Stimulated activated CD4-positive, alpha-beta T cell treated with anti-CD3 and anti-CD28 coated beads, Interleukin-4, amount 100 ng/mL, for 48 hours (primary cell): ENCODE results near the gene FUT8.
A peak's percentile ranks its signal among the peaks of the same experiment; 100 is the strongest.
"Not testable (repeated sequence)": the region's sequence is repeated elsewhere in the genome, so short reads cannot be mapped to it uniquely, and the experiment has no call there.

ENCODE experiments used
- DNase-seq, 2 donors: peaks; one replicate each; pipeline ENCODE4 v3.0.0-alpha.2; 2020; ENCODE audit warnings: low read depth in 2 of 2

FUT8 gene

GRCh38 chr14:65704850-65705249, 292.3 kb downstream of the FUT8 start:
- DNase-seq, result peak; percentile 18 to 43

GRCh38 chr14:65709576-65709975, 297.0 kb downstream of the FUT8 start:
- no peak for DNase-seq

- not testable (repeated sequence) for DNase-seq
These were observed 304.3 kb downstream of the FUT8 start for GRCh38 chr14:65716813-65717212.

GRCh38 chr14:65717384-65717915, 304.9 kb downstream of the FUT8 start:
- DNase-seq, result not testable (repeated sequence)

GRCh38 chr14:65718629-65719028, 306.1 kb downstream of the FUT8 start:
- DNase-seq, result no peak

- DNase-seq, result no peak
These were observed 307.6 kb downstream of the FUT8 start for GRCh38 chr14:65720171-65720570.

- DNase-seq, result no peak
These were observed 308.2 kb downstream of the FUT8 start for GRCh38 chr14:65720743-65721142.

GRCh38 chr14:65723348-65723747, 310.8 kb downstream of the FUT8 start:
- DNase-seq, result no peak

- no peak for DNase-seq
These were observed 316.1 kb downstream of the FUT8 start for GRCh38 chr14:65728604-65729003.

- no peak for DNase-seq
These were observed 317.0 kb downstream of the FUT8 start for GRCh38 chr14:65729566-65729965.

- DNase-seq, result no peak
These were observed 319.5 kb downstream of the FUT8 start for GRCh38 chr14:65731933-65732506.

- no peak for DNase-seq
These were observed 325.8 kb downstream of the FUT8 start for GRCh38 chr14:65738339-65738738.

GRCh38 chr14:65745396-65746190, 333.1 kb downstream of the FUT8 start:
- no peak for DNase-seq

GRCh38 chr14:65748796-65749195, 336.3 kb downstream of the FUT8 start:
- DNase-seq, result no peak

- DNase-seq, result no peak
These were observed 336.8 kb downstream of the FUT8 start for GRCh38 chr14:65749287-65749686.

- no peak for DNase-seq
These were observed 338.4 kb downstream of the FUT8 start for GRCh38 chr14:65750906-65751305.

- DNase-seq, result no peak
These were observed 339.0 kb downstream of the FUT8 start for GRCh38 chr14:65751510-65751909.

GRCh38 chr14:65753061-65753460, 340.5 kb downstream of the FUT8 start:
- no peak for DNase-seq

GRCh38 chr14:65755331-65755730, 342.8 kb downstream of the FUT8 start:
- no peak for DNase-seq

GRCh38 chr14:65756880-65757279, 344.4 kb downstream of the FUT8 start:
- no peak for DNase-seq

- DNase-seq, result no peak
These were observed 356.6 kb downstream of the FUT8 start for GRCh38 chr14:65769151-65769550.

GRCh38 chr14:65770681-65771080, 358.2 kb downstream of the FUT8 start:
- no peak for DNase-seq

- DNase-seq, result no peak
These were observed 358.7 kb downstream of the FUT8 start for GRCh38 chr14:65771271-65771670.
